ES-I3 (cell line): Measurements from ENCODE around the gene NRF1.

ENCODE experiments used
- H3K36me3 ChIP-seq: 2 replicates; pipeline ENCODE4 v1.6.1; 2013; ENCODE audit warnings: mild to moderate bottlenecking, low read length, control low read depth, moderate library complexity; ENCODE audit not compliant: insufficient read depth
- H3K4me1 ChIP-seq: 2 replicates; pipeline ENCODE4 v1.6.1; 2013; ENCODE audit warnings: mild to moderate bottlenecking, control low read depth, low read length; ENCODE audit not compliant: insufficient read depth
- H3K9ac ChIP-seq: 2 replicates; pipeline ENCODE4 v1.6.1; 2013; ENCODE audit warnings: low read depth, mild to moderate bottlenecking, low read length, moderate library complexity
- H3K9me3 ChIP-seq: 2 replicates; pipeline ENCODE4 v1.6.1; 2013; ENCODE audit warnings: mild to moderate bottlenecking, low read length, moderate library complexity; ENCODE audit not compliant: control insufficient read depth, insufficient read depth

The NRF1 gene

GRCh38 chr7:129774871-129775694 is 163.6 kb downstream of the NRF1 start:
- H3K4me1 ChIP-seq = peaks cover 58% of the 10 kb centered on the region
- H3K9ac ChIP-seq = no peak overlapping the region
- no peaks in the 10 kb centered on the region; the same call in 1 of the 2 replicates for H3K9me3 ChIP-seq
- H3K36me3 ChIP-seq = no peaks in the 10 kb centered on the region

DNA sequence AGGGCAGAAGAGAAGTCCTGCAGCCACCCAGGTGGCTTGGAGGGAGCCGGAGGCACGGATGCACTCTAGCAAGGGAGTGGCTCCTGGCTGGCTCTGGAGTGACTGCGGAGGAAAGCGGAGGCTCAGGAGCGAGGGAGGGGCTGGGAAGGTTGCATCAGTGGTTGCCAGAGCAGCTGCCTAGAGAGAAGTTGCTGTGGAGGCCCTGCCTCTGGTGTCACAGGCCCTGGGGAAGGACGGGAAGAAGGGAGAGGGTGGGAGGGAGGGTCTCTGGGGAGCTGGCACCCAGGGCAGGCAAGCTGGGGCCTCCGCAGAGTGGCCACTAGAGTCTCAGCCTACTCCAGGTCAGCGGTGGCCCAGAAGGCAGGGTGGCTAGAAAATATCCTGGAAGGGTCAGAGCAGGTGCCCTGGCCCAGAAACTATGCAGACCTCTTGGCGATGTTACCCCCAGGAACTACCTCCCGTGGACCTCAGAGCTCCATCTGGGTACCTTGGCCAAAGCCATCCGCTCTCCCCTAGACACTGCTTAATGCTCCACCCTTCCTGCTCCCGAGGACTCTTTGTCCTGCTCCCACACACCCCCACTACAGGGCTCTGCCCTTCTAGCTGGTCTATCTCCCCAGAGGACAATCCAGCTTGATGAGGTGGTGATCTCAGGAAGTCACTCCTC is 164.3 kb downstream of the NRF1 start:
- Histone ChIP-seq H3K9ac (0 out of 2 replicates have a peak overlapping the region, but pooled peaks have one; percentile 0), H3K9me3 (no peaks in the 10 kb centered on the region; the same call in 1 of the 2 replicates), H3K4me1 (peaks cover 58% of the 10 kb centered on the region), H3K36me3 (no peaks in the 10 kb centered on the region)

GRCh38 chr7:129776362-129776722 is 164.8 kb downstream of the NRF1 start:
- Histone ChIP-seq H3K9ac (0 out of 2 replicates have a peak overlapping the region, but pooled peaks have one; percentile 0), H3K4me1 (peaks cover 53% of the 10 kb centered on the region)

DNA sequence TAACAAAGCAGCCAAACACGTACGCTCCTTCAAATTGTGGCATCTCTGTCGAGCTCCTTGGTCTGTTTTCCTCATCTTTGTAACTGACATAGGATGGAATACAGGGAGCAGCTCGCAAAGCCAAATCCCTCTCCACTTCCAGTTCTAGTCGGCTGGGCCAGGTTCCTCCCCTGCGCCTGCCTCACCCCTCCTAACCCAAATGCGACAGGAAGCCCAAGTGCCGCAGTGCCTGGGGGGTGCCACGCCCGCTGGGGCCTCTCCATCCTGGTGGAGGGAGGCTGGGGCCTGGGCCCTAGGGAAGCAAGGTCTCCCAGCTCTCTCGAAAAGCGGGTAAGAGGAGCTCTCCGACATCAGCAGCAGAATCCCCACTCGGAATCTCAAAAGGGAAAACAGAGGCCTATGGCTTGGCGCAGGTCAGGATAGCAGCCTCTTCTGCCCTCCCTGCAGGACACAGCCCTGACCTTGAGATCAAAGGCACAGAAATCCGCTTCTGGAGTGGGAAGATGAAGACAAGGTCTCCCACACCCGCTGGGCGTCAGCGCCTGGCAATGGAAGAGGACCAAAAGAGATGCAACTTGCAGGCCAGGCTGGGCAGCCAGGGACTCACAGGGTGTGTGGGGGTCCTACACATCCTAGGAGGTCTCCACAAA is 165.8 kb downstream of the NRF1 start:
- H3K9ac ChIP-seq = peak overlapping the region; percentile 72
- H3K4me1 ChIP-seq = peaks cover 43% of the 10 kb centered on the region
- no peaks in the 10 kb centered on the region for H3K36me3 ChIP-seq
- H3K9me3 ChIP-seq = no peaks in the 10 kb centered on the region; the same call in 1 of the 2 replicates

More at GRCh38 chr7:129776362-129776722, 164.8 kb downstream of the NRF1 start:
- no peaks in the 10 kb centered on the region; the same call in 1 of the 2 replicates for H3K9me3 ChIP-seq
- H3K36me3 ChIP-seq = no peaks in the 10 kb centered on the region

- Histone ChIP-seq H3K9me3 (no peaks in the 10 kb centered on the region; the same call in 1 of the 2 replicates), H3K36me3 (no peaks in the 10 kb centered on the region), H3K9ac (peak overlapping the region; percentile 72), H3K4me1 (peaks cover 42% of the 10 kb centered on the region)
Observed at GRCh38 chr7:129777993-129778769, 166.7 kb downstream of the NRF1 start.

- H3K9me3 ChIP-seq = no peaks in the 10 kb centered on the region; the same call in 1 of the 2 replicates
- no peaks in the 10 kb centered on the region for H3K36me3 ChIP-seq
- peaks cover 40% of the 10 kb centered on the region for H3K4me1 ChIP-seq
- H3K9ac ChIP-seq = peak overlapping the region; percentile 72
Observed at GRCh38 chr7:129778770-129779601, 167.5 kb downstream of the NRF1 start.

DNA sequence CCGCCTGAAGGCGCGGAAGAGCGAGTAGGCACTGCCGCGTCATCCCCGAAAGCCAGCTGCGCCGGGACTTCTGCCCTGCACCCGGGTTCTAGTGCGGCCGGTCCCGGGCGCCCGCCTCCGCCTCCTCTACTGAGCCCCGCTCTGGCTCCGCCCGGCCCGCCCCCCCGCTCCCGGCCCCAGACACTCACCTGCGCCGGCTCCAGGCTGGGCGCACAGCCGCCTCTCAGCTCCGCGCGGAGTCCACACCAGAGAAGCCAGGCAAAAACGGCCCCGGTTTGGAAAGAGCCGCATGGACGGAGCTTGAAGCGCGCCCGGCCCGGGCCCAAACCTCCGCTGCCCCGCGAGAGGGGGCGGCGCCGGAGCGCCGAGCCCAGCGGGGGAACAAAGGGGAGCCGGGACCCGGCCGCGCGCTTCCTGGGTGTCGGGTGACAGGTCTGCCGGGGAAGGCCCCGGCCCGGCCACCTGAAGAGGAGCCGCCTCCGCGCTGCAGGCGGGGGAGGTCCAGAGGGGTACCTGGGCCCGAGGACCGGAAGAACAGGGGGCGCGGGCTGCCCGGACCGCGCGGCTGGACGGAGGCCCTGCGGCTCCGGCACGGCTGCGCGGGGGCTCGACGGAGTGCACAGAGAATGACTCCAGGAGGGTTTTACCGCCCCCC is 168.2 kb downstream of the NRF1 start:
- H3K4me1 ChIP-seq = peaks cover 33% of the 10 kb centered on the region
- H3K36me3 ChIP-seq = no peaks in the 10 kb centered on the region
- H3K9me3 ChIP-seq = no peaks in the 10 kb centered on the region; the same call in 1 of the 2 replicates
- H3K9ac ChIP-seq = peak overlapping the region; percentile 72

DNA sequence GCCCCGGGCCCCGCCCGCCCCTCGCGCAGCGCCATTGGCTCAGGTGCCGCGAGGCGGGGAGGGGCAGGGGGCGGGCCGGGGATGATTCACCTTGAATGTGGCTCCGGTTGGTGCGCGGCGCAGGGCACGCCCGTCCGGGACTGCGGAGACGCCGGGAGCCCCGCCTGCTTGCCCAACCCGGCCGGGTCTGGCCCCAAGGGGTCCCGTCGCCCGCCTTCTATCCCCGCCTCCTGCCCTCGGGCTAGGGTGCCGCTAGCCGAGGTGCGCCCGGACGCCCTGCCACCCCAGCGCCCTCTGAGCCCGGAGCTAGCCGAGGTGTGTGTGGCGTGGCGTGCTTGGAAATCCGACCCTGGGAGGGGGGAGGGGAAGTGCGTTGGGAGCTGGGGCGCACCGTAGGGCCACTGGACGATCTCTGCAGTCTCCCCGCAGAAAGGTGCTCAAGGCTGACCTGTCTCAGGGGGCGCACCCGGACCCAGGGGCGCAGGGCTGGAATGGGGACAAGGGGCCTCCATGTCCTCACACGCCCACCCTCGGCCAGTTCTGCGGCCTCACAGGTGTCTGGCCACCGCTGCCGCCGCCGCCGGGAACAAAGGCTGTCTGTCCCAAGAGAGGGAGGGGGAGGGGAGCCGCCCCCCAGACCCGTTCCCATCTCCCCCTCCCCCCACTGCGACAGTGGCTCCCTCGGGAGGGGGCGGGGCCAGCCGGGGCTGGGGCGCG is 168.9 kb downstream of the NRF1 start:
- Histone ChIP-seq H3K9me3 (no peaks in the 10 kb centered on the region; the same call in 1 of the 2 replicates), H3K9ac (peak overlapping the region; percentile 69; the same call in 1 of the 2 replicates), H3K36me3 (no peaks in the 10 kb centered on the region), H3K4me1 (peaks cover 31% of the 10 kb centered on the region)

GRCh38 chr7:129780974-129781927 is 169.7 kb downstream of the NRF1 start:
- Histone ChIP-seq H3K36me3 (no peaks in the 10 kb centered on the region), H3K9ac (peak overlapping the region; percentile 69; the same call in 1 of the 2 replicates), H3K4me1 (peaks cover 27% of the 10 kb centered on the region), H3K9me3 (no peaks in the 10 kb centered on the region; the same call in 1 of the 2 replicates)

GRCh38 chr7:129781928-129782817 is 170.7 kb downstream of the NRF1 start:
- H3K36me3 ChIP-seq = no peaks in the 10 kb centered on the region
- H3K9ac ChIP-seq = peak overlapping the region; percentile 69; the same call in 1 of the 2 replicates
- peaks cover 27% of the 10 kb centered on the region; the same call in 1 of the 2 replicates for H3K4me1 ChIP-seq

More at GRCh38 chr7:129781928-129782817, 170.7 kb downstream of the NRF1 start:
- no peaks in the 10 kb centered on the region; the same call in 1 of the 2 replicates for H3K9me3 ChIP-seq
